ENCODE measurements around the gene ZNF423.

GRCh38 chr16:49645263-49645662, 210.6 kb downstream of the ZNF423 start:
- TF ChIP-seq REST (IDR thresholded peaks at IDR 0.05; ENCODE audit: borderline replicate concordance) (no peak), CTCF (IDR thresholded peaks at IDR 0.05; ENCODE audit: poor library complexity, severe bottlenecking) (no peak), POLR2AphosphoS5 (IDR thresholded peaks at IDR 0.05) (no peak), EZH2 (IDR thresholded peaks at IDR 0.05; ENCODE audit: borderline replicate concordance, insufficient read depth, low read length, poor library complexity, severe bottlenecking) (no peak), EP300 (conservative IDR thresholded peaks at IDR 0.05; ENCODE audit: poor library complexity, severe bottlenecking) (no peak), SMC3 (conservative IDR thresholded peaks at IDR 0.05; ENCODE audit: poor library complexity) (no peak), TAF1 (IDR thresholded peaks at IDR 0.05; ENCODE audit: low read depth) (no peak), MXI1 (conservative IDR thresholded peaks at IDR 0.05; ENCODE audit: poor library complexity, severe bottlenecking) (no peak), RAD21 (conservative IDR thresholded peaks at IDR 0.05) (no peak)
